GM21825 (cell line): ENCODE measurements around the gene LPO.
A peak's percentile ranks its signal among the peaks of the same experiment; 100 is the strongest.

Experiments
- ATAC-seq: cut with Tn5 transposase; IDR thresholded peaks from one replicate; pipeline ENCODE4 v1.9.1; 2021; ENCODE audit warnings: mild to moderate bottlenecking, moderate library complexity; ENCODE audit not compliant: unreplicated experiment

Gene LPO

DNA sequence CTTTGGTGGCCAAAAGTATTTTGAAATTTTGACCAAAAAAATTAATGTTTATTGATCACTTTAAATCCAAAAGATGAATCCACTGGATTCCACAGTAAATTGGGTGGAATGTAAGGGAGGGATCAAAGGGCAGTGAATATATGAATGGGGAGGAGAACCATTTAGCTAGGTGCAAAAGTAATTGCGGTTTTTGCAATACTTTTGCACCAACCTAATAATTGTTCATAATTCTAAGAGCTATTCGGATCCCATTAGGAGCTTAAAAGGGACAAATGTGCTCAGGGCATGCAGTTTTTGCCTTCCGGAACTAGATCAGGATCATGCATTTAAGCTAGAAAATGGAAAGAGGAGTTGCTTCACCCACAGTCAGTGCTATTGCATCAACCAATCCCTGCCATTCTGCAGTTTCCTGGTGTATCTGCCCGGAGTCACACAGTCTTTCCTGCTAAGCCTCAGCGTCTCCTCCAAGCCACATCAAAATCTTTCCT is at the start of gene LPO:
Gene LPO (plus strand): TSS at position 438 of the 488 bp plus-strand sequence. CDS start 4,396 bp downstream, outside the sequence.
- ATAC-seq: no peak

DNA sequence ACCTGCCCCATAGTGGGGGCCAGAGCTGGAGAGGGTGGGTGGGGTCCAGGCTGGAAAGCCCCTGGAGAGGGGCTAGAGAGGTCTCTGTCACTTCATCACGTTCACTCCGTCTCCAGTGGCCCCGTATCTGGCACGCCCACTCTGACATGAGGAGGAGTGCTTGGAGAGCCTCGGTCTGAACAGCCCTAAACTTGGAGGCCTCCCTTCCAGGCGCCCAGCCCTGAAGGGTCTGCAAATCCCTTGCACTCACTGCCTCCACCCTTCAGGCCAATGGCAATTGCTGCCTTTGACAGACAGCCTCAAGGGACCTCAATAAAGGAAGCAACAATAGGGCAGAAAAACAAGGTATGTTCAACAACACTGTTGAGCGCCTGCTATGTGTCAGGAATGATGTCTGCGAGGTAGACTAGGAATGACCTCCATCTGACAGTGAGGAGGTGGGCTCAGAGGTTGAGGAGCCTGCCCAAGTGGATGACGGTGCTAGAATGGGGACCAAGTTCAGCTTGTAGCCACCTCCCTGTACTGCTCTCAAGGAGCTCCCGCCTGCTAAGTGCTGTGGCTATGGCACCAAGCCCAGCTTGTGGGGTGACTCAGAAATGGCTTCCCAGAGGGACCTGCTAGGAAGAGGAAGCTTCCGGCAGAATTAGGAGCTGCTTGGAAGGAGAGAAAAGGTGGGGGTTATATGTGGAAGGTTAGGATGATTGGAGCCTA is 48.8 kb upstream of the LPO start:
- ATAC-seq: no peak

DNA sequence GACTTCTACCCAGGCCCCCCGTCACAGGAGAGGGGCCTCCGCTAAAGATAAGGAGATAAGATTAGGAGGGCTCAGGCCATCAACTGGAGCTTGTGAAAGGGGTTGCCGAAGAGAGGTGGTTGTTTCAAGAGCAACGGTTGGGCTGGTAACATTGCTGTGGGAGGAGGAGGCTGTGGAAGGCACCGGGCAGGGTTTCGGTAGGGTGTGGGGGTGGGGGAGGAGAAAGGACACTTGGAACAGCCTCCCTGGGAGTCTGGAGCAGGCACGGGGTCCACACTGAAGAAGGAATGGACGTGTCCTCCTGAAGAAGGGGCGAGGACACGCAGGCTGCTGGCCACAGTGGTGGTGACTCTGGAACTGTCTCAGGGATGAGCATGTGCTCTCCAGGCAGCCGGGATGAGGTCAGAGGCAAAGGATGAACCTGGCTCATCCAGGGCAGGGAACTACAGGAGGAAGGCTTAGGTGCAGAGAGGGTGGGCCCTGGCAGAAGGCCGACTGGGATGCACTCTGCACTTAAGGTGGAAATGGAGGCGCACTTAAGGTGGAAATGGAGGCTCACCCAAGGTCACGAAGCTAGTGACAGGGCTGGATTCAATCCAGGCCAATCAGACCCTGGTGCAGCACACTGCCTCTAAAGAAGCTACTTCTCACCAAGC is 47.0 kb upstream of the LPO start:
- ATAC-seq: no peak

DNA sequence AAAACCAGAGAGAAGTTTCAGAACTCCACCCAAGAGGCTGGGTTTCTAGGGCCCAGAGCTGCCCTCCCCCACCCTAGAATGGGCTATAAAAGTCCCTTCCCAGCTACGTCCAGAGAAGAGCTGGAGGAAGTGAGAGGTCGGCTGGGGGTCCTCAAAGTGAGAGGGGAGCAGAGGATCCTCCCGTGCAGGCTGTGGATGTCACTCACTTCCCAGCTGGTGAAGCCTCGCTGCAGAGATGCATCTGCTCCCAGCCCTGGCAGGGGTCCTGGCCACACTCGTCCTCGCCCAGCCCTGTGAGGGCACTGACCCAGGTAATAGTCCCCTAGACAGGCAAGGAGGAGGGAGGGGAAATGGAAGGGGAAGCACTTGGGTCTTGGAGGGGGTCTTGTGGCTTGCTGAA is 45.8 kb upstream of the LPO start, which contains the start of gene EPX:
Gene EPX (plus strand): TSS at position 115 of the 400 bp plus-strand sequence. CDS start 121 bp downstream, at position 236.
- no peak for ATAC-seq

DNA sequence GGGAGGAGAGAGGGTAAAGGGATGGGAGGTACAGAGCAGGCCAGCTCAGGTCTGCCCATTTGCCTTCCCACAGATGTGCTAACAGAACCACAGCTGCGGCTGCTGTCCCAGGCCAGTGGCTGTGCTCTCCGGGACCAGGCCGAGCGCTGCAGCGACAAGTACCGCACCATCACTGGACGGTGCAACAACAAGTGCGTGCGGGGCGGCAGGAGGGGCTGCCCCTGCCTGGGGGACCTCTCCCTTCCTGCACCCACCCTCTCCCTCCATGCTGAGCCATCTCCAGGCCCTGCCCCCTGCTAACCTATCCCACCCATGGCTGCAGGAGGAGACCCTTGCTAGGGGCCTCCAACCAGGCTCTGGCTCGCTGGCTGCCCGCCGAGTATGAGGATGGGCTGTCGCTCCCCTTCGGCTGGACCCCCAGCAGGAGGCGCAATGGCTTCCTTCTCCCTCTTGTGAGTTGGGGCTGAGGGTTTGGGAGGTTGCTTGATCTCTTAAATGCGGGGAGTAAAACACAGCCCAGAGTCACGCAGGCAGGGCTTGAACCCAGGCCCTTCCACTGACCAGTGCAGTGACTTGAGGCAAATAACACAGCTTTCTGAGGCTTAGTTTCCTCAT is 44.6 kb upstream of the LPO start:
- ATAC-seq: no peak

DNA sequence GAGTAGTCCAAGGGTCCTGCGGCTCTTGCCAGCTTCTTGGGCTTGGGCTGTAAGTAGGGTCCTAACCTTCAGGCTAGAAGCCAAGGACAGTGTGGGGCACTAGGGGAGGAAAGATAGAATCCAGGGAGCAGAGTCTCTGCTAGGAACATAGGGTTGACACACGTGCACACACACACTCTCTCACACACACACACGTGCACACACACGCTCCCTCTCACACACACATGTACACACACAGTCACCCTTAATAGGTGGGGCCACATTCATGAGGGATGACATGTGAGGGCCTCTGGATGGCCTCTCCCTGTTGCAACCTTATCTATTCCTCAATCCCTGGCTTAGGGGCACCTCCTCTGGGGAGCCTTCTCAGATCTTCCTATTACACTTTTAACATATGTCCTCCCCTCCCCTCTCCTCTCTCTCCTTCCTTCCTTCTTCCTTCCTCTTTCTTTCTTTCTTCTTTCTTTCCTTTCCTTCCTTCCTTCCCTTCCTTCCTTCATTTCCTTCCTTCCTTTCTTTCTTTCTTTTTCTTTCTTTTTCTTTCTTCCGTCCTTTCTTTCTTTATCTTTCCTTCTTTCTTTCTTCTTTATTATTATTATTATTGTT is 42.8 kb upstream of the LPO start:
- ATAC-seq: no peak

DNA sequence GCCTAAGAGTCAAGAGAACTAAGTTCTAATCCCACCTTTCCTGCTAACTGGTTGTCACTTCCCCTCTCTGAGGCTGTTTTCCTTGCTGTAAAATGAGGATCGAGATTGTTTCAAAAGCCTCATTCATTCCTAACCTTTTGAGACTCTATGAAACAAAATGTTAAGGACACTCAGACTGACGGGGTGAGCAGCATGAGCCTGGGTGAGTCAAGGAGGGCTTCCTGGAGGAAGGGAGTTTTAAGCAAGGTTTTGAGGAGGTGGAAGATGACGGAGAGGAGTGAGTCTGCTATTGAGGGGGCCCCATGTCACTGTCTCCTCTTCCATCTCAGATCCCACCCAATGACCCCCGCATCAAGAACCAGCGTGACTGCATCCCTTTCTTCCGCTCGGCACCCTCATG is 41.8 kb upstream of the LPO start:
- no peak for ATAC-seq

DNA sequence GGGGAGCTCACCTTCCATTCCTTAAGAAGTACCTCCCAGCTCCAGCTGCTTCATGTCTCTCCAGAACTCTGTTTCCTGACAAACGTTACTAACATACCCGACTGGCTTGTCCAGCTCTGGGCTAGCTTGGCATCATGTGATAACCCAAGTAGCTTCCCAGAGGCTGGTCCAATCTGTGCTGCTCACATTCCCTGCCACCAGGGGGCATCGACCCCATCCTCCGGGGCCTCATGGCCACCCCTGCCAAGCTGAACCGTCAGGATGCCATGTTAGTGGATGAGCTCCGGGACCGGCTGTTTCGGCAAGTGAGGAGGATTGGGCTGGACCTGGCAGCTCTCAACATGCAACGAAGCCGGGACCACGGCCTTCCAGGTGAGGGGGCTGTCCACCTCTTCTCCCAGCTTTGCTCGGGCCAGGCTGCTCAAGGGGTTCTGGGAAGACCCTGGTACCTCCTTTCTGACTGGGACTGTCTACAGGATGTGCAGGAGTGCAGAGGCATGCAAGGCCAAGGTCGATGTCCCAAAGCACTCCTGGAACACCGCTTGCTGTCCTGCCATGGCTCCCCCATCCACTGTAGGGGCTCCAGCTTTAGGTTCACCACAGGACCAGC is 38.3 kb upstream of the LPO start:
- peak; percentile 52 for ATAC-seq

DNA sequence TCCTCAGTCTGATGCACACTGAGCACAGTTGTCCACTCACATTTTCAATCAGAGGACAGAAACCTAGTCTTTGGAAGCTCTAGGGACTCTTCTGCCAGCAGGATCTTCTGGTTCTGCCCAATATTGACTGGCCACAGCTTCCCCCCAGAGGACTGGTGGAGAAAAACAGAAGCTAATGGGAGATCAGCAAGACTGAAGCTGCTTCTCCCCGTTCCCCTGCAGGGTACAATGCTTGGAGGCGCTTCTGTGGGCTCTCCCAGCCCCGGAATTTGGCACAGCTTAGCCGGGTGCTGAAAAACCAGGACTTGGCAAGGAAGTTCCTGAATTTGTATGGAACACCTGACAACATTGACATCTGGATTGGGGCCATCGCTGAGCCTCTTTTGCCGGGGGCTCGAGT is 35.5 kb upstream of the LPO start:
- no peak for ATAC-seq

DNA sequence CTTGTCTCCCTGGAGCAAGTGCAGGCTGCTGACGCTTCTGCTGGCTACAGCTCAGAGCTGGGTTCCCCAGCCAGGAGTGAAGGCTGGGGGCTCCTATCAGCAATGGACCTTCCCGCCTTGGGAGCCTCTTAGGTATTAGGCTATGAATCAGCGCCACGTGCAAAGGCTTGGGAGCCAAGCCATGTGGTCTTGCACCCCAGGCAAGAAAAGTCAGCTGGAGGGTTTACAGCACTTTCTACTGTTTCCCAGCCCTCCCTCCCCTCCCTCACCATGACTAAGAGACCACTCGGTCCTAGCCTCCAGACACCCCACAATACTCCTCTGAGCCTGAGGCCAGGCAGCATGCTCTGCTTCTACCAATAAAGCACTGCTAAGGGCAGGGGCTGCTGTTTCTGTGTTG is 33.6 kb upstream of the LPO start:
- no peak for ATAC-seq

DNA sequence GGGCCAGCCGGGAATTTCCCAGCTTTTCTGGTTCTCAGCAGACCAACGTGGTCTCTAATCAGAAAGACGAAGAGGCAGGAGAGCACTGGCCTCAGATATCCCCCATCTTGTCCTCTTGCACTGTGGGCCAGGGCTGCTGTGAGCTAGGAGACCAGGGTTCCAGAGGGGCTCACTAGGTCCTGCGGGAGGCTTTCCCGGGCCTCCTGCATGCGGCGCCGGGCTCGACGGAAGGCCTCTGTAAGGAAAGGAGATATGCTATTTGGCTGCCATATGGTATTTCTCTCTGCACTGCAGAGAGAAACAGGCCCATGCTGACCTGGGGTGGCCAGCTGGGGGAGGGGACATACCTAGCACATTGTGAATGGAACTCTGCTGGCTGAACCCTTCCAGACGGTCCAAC is 32.4 kb upstream of the LPO start:
- ATAC-seq: no peak

DNA sequence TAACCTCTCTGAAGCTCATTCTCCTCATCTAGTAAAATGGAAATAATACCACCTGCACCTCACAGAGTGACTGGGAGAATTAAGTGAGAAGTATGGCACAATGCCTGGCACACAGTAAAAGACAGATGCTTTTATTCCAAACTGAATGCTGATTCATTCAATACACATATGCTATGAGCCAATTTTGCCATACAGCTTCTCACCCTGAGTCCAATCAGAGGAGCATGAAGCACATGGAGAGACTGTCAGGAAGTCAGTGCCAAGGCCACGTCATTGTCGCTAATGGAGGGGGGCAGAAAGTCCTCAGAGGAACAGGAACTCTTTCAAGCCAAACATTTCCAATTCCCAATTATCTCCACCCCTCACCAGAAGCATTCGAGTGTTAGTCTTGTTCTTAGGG is 30.9 kb upstream of the LPO start:
- no peak for ATAC-seq

DNA sequence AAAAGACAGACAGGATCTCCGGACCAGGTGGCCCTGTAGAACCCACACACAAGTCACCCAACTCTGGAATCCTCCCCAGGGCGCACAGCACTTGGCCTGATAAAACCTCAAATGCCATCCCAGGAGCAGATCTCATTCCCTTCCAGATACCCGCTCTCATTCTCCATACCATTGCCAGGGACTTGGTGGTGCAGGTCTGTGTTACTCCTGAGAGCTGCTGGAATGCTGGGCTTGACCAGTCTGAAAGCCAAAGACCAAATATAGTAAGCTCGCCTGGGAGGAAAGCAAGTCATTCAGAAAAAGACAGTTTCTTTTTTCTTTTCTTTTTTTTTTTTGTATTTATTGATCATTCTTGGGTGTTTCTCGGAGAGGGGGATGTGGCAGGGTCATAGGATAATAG is 30.0 kb upstream of the LPO start:
- no peak for ATAC-seq

DNA sequence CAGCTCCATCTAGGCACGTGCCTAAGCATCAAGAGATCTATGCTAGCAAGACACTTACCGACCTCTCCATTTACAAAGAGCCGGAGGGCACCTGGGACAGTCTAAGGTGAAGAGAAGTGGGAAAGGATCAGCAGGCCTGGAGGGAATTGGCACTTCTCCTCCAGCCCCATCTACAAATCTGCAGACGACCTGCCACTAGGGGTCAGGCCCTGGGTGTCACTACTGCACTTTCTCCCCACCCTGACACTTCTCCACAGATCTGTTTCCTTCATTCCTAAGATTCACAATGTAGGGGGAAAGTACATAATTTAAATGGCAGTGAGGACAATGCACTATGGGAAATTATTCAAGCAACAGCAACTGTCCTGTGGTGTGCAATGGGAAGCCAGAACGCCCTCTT is 27.5 kb upstream of the LPO start:
- ATAC-seq: no peak

DNA sequence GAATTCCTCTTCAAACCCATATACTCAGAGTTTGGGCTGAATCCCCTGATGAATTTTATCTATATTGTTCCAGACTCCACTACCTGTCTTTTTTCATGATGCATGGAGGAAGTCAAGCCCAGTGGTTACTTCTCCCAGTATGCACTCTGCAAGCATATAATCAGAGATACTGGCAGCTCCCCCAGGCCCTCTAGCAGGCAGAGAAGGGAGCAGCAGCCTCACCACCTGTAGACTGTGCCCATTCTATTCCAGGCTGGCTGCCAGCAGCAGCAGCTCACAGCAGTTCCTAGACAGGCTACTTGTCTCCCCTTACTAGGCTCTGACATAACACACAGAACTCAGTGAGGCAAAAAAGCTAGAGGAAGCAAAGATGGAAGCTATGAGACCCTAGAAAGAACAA is 22.7 kb upstream of the LPO start:
- ATAC-seq: no peak

DNA sequence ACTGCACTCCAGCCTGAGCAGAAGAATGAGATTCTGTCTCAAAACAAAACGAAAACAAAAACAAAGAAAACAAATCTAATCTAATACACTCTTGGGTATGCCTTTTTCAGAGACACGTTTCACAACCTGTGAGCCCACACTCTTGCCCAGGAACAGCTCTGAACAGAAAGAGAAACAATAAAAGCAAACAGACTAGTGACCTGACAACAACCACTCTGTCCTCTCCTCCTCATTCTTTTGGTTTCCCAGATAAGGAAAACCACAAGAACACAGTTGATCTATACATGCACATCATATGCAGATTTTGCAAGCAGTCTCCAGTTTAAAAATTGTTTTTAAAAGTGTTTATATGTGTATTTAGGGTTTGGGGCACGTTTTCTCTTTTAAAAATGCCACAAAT is 20.6 kb upstream of the LPO start:
- ATAC-seq: no peak

DNA sequence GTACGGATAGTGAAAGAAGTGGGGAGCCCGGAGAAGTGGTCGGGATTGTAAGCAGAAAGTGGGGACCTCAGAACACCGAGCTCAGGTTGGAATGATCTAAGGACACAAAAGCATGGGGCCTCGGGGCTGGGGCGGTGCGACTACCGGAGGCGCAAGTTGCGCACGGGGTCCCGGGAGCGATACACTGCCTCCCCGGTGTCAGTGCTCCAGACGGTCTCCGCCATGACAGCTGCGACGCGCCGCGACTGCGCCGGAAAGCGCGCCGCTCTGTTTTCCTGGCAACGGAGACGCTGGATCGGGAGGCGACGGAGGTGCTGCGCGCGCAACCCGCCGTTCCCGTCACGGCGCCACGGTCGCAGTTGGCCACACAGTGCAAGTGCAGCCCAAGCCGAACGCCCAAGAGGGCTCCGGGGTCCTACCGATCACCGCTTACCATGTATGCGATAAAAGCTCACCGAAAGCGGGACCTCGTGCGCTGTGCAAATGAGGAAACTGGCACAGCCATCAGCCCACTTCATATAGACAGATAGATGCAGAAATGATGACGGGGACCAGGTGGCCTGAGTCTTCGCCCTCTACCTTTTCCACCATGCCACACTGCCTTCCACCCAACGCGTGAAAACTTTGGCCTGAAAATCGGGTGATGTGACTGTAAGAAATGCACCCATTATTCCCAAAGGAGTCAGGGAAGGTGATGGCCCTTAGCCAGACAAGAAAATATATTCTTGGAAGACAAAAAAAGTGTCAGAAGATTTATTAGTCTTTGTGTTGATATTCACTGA is 19.2 kb upstream of the LPO start, which contains the start of gene MKS1:
Gene MKS1 (minus strand): TSS at position 249 of the 782 bp plus-strand sequence. CDS start 25 bp downstream, at position 224.
- peak; percentile 95 for ATAC-seq

DNA sequence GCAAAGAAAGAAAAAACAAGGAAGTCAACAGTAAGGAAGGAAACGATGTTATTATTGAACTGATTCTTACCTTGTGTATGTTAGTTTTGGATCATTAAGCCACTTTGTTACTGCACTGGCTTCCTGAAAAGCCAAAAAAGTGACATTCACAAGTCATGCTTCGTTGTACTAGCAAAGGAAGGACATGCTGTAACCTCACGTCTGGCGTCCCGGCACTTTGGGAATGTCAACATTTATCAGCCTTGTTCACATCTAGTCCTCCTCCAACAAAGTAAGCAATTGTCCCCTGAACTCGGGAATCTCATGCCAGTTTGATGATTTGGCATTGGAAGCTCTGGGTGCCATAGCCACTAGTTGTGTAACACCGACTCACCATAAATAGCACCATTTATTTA is 18.6 kb upstream of the LPO start:
- ATAC-seq: no peak

DNA sequence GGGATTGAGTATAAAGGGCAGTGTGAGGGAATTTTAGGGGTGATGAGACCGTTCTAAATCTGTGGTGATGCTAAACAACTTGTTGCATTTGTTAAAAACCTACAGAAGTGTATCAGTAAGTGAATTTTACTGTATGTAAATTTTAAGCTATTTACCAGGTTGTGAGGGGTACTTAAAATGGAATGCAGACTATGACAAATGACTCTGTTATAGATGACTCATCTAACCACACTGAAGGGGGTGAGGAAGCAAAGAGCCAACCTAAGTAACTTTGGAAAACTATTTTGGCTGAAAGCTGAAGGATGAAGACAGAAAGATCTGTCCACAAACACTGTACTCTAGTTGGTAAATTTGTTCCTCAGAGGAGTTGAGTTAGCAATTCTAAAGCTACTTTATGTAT is 14.1 kb upstream of the LPO start:
- ATAC-seq: no peak

DNA sequence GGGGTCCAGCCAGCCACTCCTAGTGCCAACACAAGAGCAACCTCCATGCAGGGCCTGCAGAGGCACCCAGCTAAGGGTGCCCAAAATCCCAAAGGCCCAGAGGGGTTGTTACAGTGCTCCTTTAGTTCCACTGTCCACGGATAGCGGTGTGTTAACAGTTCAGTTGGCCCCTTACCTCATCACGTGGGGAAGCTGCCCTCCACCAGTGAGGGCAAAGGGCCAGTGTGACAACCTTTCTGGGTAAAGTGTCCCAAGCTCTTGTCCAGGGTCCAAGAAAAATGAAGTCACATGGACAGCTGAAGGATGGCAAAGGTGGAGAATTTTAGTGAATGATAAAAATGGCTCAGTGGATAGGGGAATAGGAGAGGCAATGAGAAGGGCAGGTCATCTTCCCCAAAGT is 10.7 kb upstream of the LPO start:
- ATAC-seq: no peak
